ENCODE results near the gene OLAH.

Gene OLAH

DNA sequence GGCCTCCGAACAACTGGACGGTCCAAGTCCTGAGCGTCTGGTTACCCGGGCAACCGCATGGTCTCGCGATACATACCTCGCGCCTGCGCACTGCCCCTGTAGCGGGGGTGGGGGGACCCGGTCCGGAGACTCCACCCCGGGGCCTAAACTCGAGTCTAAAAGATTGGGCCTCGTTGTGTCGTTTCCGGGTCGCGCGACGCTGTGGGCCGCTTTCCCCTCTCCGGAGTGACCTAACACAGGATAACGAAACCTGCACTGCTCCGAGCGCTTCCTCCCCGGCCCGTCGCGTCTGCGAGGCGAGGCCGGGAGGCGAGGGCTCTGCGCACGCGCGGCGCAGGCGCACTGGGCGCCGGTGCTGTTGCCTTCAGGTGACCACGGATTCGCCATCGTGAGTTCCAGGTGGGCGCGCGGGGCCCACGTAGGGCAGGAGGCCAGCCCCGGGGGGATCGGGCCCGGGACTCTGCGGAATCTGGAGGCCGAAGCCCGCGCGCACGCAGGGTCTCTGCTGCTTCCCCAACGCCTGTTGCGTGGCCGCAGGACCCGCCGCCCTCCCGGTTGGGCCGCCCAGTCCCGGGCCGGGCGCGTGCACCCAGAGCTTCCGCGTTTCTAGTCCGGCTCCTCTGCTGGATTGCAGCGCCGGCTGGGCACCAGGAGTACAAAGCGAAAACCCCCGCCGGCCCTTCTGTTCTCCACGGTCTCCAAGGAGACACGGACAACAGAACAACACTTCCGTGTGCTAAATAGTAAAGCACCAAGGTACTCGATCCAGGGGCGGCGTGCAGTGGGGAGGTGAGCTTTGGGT lies 53.5 kb downstream of the OLAH start, which contains the start of gene RPP38:
Gene RPP38 (plus strand): TSS at position 345 of the 802 bp plus-strand sequence. CDS start 5,960 bp downstream, outside the sequence.
- Histone ChIP-seq H3K36me3 (ENCODE audit: control insufficient read depth, insufficient read depth, low read length) (peaks cover 23% of the 10 kb centered on the region), H3K4me3 (ENCODE audit: extremely low read depth, insufficient read depth, low read length, poor library complexity, severe bottlenecking) (peak within 1 kb of the TSS; percentile 87), H3K27ac (ENCODE audit: low read depth, low read length, severe bottlenecking) (peak within 1 kb of the TSS; percentile 98), H3K4me1 (ENCODE audit: control insufficient read depth, insufficient read depth, low read length, poor library complexity, severe bottlenecking) (peaks cover 10% of the 10 kb centered on the region), H3K9me3 (ENCODE audit: control insufficient read depth, low read length) (no peaks in the 10 kb centered on the region)
- WGBS, 2 experiments (ENCODE audit: insufficient coverage in 2 of 2): 0% methylated on average over 66 to 78 of the region's 84 CpGs

DNA sequence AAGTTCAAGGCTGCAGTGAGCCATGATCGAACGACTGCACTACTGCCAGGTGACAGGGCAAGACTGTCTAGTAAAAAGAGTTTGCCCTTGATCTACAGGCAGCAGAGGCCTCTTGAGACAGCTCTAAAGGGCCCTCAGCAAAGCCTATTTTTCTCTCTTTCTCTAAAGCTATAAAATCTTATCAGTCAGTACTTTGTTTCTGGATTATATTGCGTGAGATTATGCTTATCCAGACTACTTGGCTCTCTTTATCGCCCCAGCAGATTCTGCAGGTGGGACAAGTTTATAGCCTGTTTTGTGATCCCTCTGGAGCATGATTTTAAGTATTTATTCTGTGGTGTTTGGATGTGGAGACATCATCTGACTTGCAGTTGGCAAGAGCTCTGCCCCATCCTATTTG lies 56.1 kb downstream of the OLAH start:
- WGBS, 2 experiments (ENCODE audit: insufficient coverage in 2 of 2): 91 to 97% methylated on average over 2 to 4 of the region's 4 CpGs
- H3K27ac ChIP-seq (ENCODE audit: low read depth, low read length, severe bottlenecking): no peak overlapping the region
- no peaks in the 10 kb centered on the region for H3K9me3 ChIP-seq (ENCODE audit: control insufficient read depth, low read length)
- H3K4me3 ChIP-seq (ENCODE audit: extremely low read depth, insufficient read depth, low read length, poor library complexity, severe bottlenecking): no peak overlapping the region
- peaks cover 10% of the 10 kb centered on the region for H3K4me1 ChIP-seq (ENCODE audit: control insufficient read depth, insufficient read depth, low read length, poor library complexity, severe bottlenecking)
- peaks cover 49% of the 10 kb centered on the region for H3K36me3 ChIP-seq (ENCODE audit: control insufficient read depth, insufficient read depth, low read length)

DNA sequence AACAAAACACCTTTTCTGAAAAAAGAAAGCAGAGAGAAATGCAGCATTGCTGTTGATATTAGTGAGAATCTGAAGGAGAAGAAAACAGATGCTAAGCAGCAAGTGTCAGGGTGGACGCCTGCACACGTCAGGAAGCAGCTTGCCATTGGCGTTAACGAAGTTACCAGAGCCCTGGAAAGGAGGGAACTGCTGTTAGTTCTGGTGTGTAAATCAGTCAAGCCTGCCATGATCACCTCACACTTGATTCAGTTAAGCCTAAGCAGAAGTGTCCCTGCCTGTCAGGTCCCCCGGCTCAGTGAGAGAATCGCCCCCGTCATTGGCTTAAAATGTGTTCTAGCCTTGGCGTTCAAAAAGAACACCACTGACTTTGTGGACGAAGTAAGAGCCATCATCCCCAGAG lies 59.8 kb downstream of the OLAH start:
- Histone ChIP-seq H3K9me3 (ENCODE audit: control insufficient read depth, low read length) (no peaks in the 10 kb centered on the region), H3K4me3 (ENCODE audit: extremely low read depth, insufficient read depth, low read length, poor library complexity, severe bottlenecking) (no peak overlapping the region), H3K27ac (ENCODE audit: low read depth, low read length, severe bottlenecking) (no peak overlapping the region), H3K36me3 (ENCODE audit: control insufficient read depth, insufficient read depth, low read length) (peaks cover 76% of the 10 kb centered on the region), H3K4me1 (ENCODE audit: control insufficient read depth, insufficient read depth, low read length, poor library complexity, severe bottlenecking) (peaks cover 4% of the 10 kb centered on the region)
- WGBS, 2 experiments (ENCODE audit: insufficient coverage in 2 of 2): 98 to 99% methylated on average over 9 of the region's 9 CpGs

DNA sequence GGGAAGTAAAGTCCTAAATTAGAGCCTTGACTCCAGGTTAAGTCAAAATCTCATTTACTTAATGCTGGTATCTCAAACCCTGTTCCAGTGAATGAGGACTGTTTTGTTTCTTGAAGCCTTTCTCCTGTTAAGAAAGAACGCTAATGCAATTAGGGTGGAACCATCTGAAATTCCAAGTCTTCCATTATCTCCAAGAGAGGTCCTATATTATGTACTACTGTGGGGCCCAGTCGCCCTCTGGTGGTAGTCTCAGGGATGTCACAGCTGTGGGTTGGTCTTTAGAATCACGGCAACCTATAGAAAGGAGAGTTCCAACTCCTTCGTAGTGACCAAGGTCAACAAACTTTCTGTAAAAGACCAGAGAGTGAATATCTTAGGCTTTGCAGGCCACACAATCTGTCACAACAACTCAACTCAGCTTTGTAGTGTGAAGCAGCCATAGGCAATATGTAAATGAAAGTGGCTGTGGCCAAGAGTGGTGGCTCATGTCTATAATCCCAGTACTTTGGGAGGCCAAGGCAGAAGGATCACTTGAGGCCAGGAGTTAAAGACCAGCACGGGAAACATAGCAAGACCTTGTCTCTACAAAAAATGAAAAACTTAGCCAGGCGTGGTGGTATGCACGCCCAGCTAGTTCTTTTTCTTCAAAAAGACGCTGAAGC lies 62.7 kb downstream of the OLAH start:
- H3K4me1 ChIP-seq (ENCODE audit: control insufficient read depth, insufficient read depth, low read length, poor library complexity, severe bottlenecking): no peaks in the 10 kb centered on the region
- no peaks in the 10 kb centered on the region for H3K9me3 ChIP-seq (ENCODE audit: control insufficient read depth, low read length)
- H3K4me3 ChIP-seq (ENCODE audit: extremely low read depth, insufficient read depth, low read length, poor library complexity, severe bottlenecking): no peak overlapping the region
- H3K36me3 ChIP-seq (ENCODE audit: control insufficient read depth, insufficient read depth, low read length): peaks cover 84% of the 10 kb centered on the region
- 83 to 93% methylated on average over 4 of the region's 8 CpGs for WGBS, 2 experiments (ENCODE audit: insufficient coverage in 2 of 2)
- no peak overlapping the region for H3K27ac ChIP-seq (ENCODE audit: low read depth, low read length, severe bottlenecking)

DNA sequence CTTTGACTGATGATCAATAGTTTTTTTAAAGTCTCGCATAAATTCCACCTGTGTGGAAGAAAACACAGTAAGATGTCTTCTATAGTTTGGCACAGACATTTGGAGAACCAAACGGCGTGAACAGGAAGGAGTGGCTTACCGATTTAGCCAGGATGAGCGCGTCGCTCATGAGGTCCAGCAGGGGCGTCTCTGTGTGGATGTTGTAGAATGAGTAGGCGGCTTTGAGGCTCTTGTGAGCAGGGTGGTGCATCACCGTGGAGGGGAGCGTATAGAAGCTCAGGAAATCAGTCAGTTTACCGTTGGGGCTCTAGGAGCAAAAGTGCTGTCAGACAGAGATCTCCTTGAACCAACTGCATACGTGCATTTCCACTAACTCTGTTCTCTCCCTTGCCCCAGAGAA lies 68.9 kb downstream of the OLAH start:
- 93 to 97% methylated on average over 11 to 13 of the region's 13 CpGs for WGBS, 2 experiments (ENCODE audit: insufficient coverage in 2 of 2)
- peaks cover 69% of the 10 kb centered on the region for H3K36me3 ChIP-seq (ENCODE audit: control insufficient read depth, insufficient read depth, low read length)

GRCh38 chr10:15113766-15114165 lies 70.0 kb downstream of the OLAH start:
- Histone ChIP-seq H3K9me3 (ENCODE audit: control insufficient read depth, low read length) (no peaks in the 10 kb centered on the region), H3K4me1 (ENCODE audit: control insufficient read depth, insufficient read depth, low read length, poor library complexity, severe bottlenecking) (no peaks in the 10 kb centered on the region), H3K36me3 (ENCODE audit: control insufficient read depth, insufficient read depth, low read length) (peaks cover 70% of the 10 kb centered on the region), H3K4me3 (ENCODE audit: extremely low read depth, insufficient read depth, low read length, poor library complexity, severe bottlenecking) (no peak overlapping the region), H3K27ac (ENCODE audit: low read depth, low read length, severe bottlenecking) (no peak overlapping the region)
- WGBS, 2 experiments (ENCODE audit: insufficient coverage in 2 of 2): 100% methylated on average over 1 of the region's 4 CpGs; no CpG with 5 or more reads in 1 of the 2 experiments

More for the DNA sequence above, 68.9 kb downstream of the OLAH start:
- no peak overlapping the region for H3K27ac ChIP-seq (ENCODE audit: low read depth, low read length, severe bottlenecking)
- H3K9me3 ChIP-seq (ENCODE audit: control insufficient read depth, low read length): no peaks in the 10 kb centered on the region
- no peaks in the 10 kb centered on the region for H3K4me1 ChIP-seq (ENCODE audit: control insufficient read depth, insufficient read depth, low read length, poor library complexity, severe bottlenecking)
- no peak overlapping the region for H3K4me3 ChIP-seq (ENCODE audit: extremely low read depth, insufficient read depth, low read length, poor library complexity, severe bottlenecking)

DNA sequence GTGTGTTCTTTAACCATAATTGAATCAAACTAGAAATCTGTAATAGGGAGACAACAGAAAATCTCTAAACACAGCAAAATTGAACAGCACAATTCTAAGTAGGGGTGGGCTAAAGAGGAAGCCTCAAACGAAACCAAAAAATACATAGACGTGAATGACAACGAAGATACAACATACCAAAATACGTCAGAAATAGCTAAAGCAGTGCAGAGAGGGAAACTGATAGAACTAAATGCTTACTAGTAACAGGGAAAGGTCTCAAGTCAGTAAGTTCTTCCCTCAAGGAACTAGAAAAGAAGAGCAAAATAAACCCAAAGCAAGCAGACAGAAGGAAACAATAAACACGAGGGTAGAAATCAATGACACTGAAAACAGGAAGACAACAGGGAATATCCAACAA lies 72.5 kb downstream of the OLAH start:
- Histone ChIP-seq H3K27ac (ENCODE audit: low read depth, low read length, severe bottlenecking) (no peak overlapping the region), H3K9me3 (ENCODE audit: control insufficient read depth, low read length) (no peaks in the 10 kb centered on the region), H3K36me3 (ENCODE audit: control insufficient read depth, insufficient read depth, low read length) (peaks cover 69% of the 10 kb centered on the region), H3K4me1 (ENCODE audit: control insufficient read depth, insufficient read depth, low read length, poor library complexity, severe bottlenecking) (no peaks in the 10 kb centered on the region), H3K4me3 (ENCODE audit: extremely low read depth, insufficient read depth, low read length, poor library complexity, severe bottlenecking) (no peak overlapping the region)
- 92% methylated on average over 5 of the region's 5 CpGs; no CpG with 5 or more reads in 1 of the 2 experiments for WGBS, 2 experiments (ENCODE audit: insufficient coverage in 2 of 2)

DNA sequence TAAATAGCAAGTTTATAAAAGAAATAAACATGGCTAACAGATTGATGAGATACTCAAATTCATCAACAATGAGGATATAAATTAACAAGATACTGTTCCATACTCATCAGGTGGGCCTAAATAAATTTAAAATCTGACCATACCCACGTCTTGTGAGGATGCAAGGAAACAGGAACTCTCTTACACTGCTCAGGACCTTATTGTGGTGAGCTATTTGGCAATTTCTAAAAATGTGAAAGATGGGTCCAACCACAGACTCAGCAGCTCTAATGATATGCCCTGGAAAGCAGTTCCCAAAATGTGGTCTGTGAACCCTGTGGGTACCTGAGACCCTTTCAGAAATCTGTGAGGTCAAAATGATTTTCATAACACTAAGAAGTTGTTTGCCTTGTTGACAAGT lies 74.9 kb downstream of the OLAH start:
- H3K27ac ChIP-seq (ENCODE audit: low read depth, low read length, severe bottlenecking): no peak overlapping the region
- no peaks in the 10 kb centered on the region for H3K9me3 ChIP-seq (ENCODE audit: control insufficient read depth, low read length)
- no peaks in the 10 kb centered on the region for H3K4me1 ChIP-seq (ENCODE audit: control insufficient read depth, insufficient read depth, low read length, poor library complexity, severe bottlenecking)
- no peak overlapping the region for H3K4me3 ChIP-seq (ENCODE audit: extremely low read depth, insufficient read depth, low read length, poor library complexity, severe bottlenecking)
- H3K36me3 ChIP-seq (ENCODE audit: control insufficient read depth, insufficient read depth, low read length): peaks cover 58% of the 10 kb centered on the region
- 86% methylated on average over 1 of the region's 1 CpG; no CpG with 5 or more reads in 1 of the 2 experiments for WGBS, 2 experiments (ENCODE audit: insufficient coverage in 2 of 2)

DNA sequence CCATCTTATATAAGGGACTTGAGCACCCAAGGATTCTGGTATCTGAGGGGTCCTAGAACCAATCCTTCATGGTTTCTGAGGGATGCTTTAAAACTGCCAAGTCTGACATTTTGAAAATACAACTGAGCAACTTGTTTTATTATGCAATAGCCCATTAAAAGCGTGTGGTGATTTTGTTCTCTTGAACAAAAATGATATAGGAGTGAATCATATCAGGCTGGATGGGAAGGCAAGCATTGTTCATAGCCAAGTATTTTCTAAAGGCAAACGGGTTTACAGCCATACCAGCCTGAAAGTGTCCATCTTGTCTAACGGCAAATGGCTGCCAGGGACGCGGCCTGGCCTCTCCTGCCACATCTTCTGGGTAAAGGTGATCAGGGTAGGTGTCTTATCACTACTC lies 76.8 kb downstream of the OLAH start:
- no peak overlapping the region for H3K27ac ChIP-seq (ENCODE audit: low read depth, low read length, severe bottlenecking)
- H3K36me3 ChIP-seq (ENCODE audit: control insufficient read depth, insufficient read depth, low read length): peaks cover 61% of the 10 kb centered on the region
- 95 to 98% methylated on average over 4 to 5 of the region's 5 CpGs for WGBS, 2 experiments (ENCODE audit: insufficient coverage in 2 of 2)
- no peaks in the 10 kb centered on the region for H3K9me3 ChIP-seq (ENCODE audit: control insufficient read depth, low read length)
- no peaks in the 10 kb centered on the region for H3K4me1 ChIP-seq (ENCODE audit: control insufficient read depth, insufficient read depth, low read length, poor library complexity, severe bottlenecking)
- no peak overlapping the region for H3K4me3 ChIP-seq (ENCODE audit: extremely low read depth, insufficient read depth, low read length, poor library complexity, severe bottlenecking)

DNA sequence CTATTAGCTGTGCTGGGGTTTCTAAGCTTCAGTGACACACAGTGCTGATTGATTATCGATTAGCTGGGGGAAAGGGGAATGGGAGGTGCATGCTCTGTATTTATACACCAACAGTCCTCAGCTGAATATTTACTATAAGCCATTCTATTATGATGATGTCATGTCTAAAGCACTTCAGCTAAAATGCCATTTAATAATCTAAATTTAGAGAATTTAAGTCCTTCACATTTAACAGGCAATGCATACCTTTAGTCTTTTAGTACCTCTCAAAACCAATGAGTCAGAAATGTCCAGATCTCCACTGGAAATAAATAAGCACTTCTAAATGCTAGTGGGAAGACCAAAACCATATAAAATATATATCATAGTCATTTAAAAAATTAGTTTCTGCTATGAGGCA lies 78.0 kb downstream of the OLAH start:
- Histone ChIP-seq H3K4me1 (ENCODE audit: control insufficient read depth, insufficient read depth, low read length, poor library complexity, severe bottlenecking) (no peaks in the 10 kb centered on the region), H3K4me3 (ENCODE audit: extremely low read depth, insufficient read depth, low read length, poor library complexity, severe bottlenecking) (no peak overlapping the region), H3K36me3 (ENCODE audit: control insufficient read depth, insufficient read depth, low read length) (peaks cover 59% of the 10 kb centered on the region), H3K9me3 (ENCODE audit: control insufficient read depth, low read length) (no peaks in the 10 kb centered on the region), H3K27ac (ENCODE audit: low read depth, low read length, severe bottlenecking) (no peak overlapping the region)
- no CpG with 5 or more reads among the region's 1 CpG for WGBS, 2 experiments (ENCODE audit: insufficient coverage in 2 of 2)

Measured in mesodermal cell (in vitro differentiated cells).